Sigmoid colon (tissue), 3 donors: ENCODE results near the gene DRD5.

Experiments used
- POLR2A ChIP-seq, 2 donors: fragments of 450-650 bp; IDR thresholded peaks; one replicate each; pipeline ENCODE4 v1.6.1; 2016; ENCODE audit warnings: antibody characterized with exemption in 2 of 2, mild to moderate bottlenecking in 2 of 2, moderate library complexity in 2 of 2
- TF ChIP-seq, protein P1 (sequence below), 4 experiments: fragments of 450-650 bp in 3 of 4; fragments of 200-600 bp in 1 of 4; IDR thresholded peaks; one replicate each; pipeline ENCODE4 v1.5.1; 2016 to 2019; ENCODE audit warnings: antibody characterized with exemption in 4 of 4, mild to moderate bottlenecking in 3 of 4, moderate library complexity in 2 of 4

DNA sequence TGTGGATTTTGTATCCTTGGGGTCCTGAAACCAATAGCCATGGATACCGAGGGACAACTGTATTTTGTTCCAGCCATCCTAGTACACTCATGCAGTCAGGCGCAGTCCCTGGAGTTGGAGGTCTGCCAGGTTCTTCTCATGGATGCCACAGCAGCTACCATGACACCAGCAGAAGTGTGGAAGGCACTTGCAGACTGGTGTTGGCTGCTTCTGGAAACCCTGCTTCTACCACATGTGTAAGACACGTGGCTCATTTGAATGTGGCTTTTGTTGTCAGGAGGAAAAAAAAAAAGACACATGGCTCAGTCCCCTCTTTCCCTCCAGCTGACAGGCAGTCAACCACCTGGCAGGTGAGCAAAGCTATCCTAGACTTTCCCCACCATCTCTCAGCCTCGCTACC, 19.4 kb downstream of the DRD5 start:
- TF ChIP-seq, protein P1, sequence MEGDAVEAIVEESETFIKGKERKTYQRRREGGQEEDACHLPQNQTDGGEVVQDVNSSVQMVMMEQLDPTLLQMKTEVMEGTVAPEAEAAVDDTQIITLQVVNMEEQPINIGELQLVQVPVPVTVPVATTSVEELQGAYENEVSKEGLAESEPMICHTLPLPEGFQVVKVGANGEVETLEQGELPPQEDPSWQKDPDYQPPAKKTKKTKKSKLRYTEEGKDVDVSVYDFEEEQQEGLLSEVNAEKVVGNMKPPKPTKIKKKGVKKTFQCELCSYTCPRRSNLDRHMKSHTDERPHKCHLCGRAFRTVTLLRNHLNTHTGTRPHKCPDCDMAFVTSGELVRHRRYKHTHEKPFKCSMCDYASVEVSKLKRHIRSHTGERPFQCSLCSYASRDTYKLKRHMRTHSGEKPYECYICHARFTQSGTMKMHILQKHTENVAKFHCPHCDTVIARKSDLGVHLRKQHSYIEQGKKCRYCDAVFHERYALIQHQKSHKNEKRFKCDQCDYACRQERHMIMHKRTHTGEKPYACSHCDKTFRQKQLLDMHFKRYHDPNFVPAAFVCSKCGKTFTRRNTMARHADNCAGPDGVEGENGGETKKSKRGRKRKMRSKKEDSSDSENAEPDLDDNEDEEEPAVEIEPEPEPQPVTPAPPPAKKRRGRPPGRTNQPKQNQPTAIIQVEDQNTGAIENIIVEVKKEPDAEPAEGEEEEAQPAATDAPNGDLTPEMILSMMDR (IDR thresholded peaks at IDR 0.05) = no peak
- no peak for TF ChIP-seq POLR2A (IDR thresholded peaks at IDR 0.05)
